ENCODE results near the gene ST3GAL2. TPM values are rescaled to one million over a fixed set of nuclear protein-coding genes. Genes with fewer than 3 reads are reported as not detected.

The ST3GAL2 gene
- total and polyA plus RNA-seq, 2 donors (not counting 1 experiment from before 2014, with no cell fraction given) = 18.2 to 71.3 TPM

- ATAC-seq (ENCODE audit: low read depth) (no peak), DNase-seq (no peak)
- Mint-ChIP-seq H3K9me3 (ENCODE audit: insufficient read depth) (no peaks in the 10 kb centered on the region), H3K4me1 (peaks cover 45% of the 10 kb centered on the region), H3K27me3 (no peaks in the 10 kb centered on the region), H3K4me3 (peak overlapping the region; percentile 20), H3K27ac (peak overlapping the region; percentile 8)
- ChIA-PET POLR2A (interaction anchor here (0.6 to 1.7 kb wide), 6 partner anchors 14 to 35 kb away, joined by 3 to 12 read pairs (median 6); partner anchors contain the start of gene ST3GAL2), CTCF (interaction anchor here (0.8 to 1.4 kb wide), 5 partner anchors 9 to 35 kb away, joined by 3 to 5 read pairs (median 4); partner anchors contain the start of gene ST3GAL2)
- TF ChIP-seq EZH2 (IDR thresholded peaks at IDR 0.05; ENCODE audit: borderline replicate concordance, insufficient read depth, low read depth, low read length, poor library complexity, severe bottlenecking) = no peak
- TF ChIP-seq, protein P1, sequence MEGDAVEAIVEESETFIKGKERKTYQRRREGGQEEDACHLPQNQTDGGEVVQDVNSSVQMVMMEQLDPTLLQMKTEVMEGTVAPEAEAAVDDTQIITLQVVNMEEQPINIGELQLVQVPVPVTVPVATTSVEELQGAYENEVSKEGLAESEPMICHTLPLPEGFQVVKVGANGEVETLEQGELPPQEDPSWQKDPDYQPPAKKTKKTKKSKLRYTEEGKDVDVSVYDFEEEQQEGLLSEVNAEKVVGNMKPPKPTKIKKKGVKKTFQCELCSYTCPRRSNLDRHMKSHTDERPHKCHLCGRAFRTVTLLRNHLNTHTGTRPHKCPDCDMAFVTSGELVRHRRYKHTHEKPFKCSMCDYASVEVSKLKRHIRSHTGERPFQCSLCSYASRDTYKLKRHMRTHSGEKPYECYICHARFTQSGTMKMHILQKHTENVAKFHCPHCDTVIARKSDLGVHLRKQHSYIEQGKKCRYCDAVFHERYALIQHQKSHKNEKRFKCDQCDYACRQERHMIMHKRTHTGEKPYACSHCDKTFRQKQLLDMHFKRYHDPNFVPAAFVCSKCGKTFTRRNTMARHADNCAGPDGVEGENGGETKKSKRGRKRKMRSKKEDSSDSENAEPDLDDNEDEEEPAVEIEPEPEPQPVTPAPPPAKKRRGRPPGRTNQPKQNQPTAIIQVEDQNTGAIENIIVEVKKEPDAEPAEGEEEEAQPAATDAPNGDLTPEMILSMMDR (IDR thresholded peaks at IDR 0.05) = no peak
- H3K4me3 ChIP-seq (ENCODE audit: control extremely low read depth in 1 of 5, extremely low read depth in 1 of 5, insufficient read depth in 1 of 5, low read depth in 2 of 5, low read length in 4 of 5) = no peak overlapping the region
- peaks cover 39 to 52% of the 10 kb centered on the region in 2 donors for H3K4me1 ChIP-seq (ENCODE audit: control insufficient read depth in 2 of 2, insufficient read depth in 2 of 2, low read length in 2 of 2)
- peaks cover 0 to 2% (median 0%) of the 10 kb centered on the region in 4 experiments for H3K27me3 ChIP-seq (replicated peaks in 1 of 4; ENCODE audit: control extremely low read depth in 1 of 4, control insufficient read depth in 3 of 4, insufficient read depth in 4 of 4, low read length in 3 of 4)
- no peak overlapping the region for H3K4me2 ChIP-seq (replicated peaks; ENCODE audit: low read depth, low read length, poor library complexity, severe bottlenecking)
- no peak overlapping the region for H3K9ac ChIP-seq (ENCODE audit: low read length)
- H3K27ac ChIP-seq (ENCODE audit: low read length in 2 of 2) = no peak overlapping the region
- no peaks in the 10 kb centered on the region for H3K9me3 ChIP-seq (ENCODE audit: control extremely low read depth in 1 of 3, control insufficient read depth in 2 of 3, insufficient read depth in 1 of 3, low read length in 2 of 3)
- 100% methylated on average over 2 of the region's 11 CpGs for WGBS (ENCODE audit: insufficient coverage)
- peaks cover 79% of the 10 kb centered on the region for H3K79me2 ChIP-seq (ENCODE audit: control insufficient read depth, insufficient read depth, low read length)
- H4K20me1 ChIP-seq (ENCODE audit: control insufficient read depth, insufficient read depth, low read length, poor library complexity, severe bottlenecking) = peaks cover 94% of the 10 kb centered on the region
- intact Hi-C loops (cut with micrococcal nuclease) = no loop called here
- H2AFZ ChIP-seq (ENCODE audit: insufficient read depth, low read depth, low read length, poor library complexity, severe bottlenecking) = no peak overlapping the region
- H3K36me3 ChIP-seq (replicated peaks in 1 of 2; ENCODE audit: control extremely low read depth in 1 of 2, control insufficient read depth in 1 of 2, extremely low read depth in 1 of 2, insufficient read depth in 2 of 2, low read length in 1 of 2) = peaks cover 0 to 21% of the 10 kb centered on the region in 2 experiments
Measured at GRCh38 chr16:70402916-70403659, 35.8 kb downstream of the ST3GAL2 start.

- H3K79me2 ChIP-seq (ENCODE audit: control insufficient read depth, insufficient read depth, low read length) = peaks cover 59% of the 10 kb centered on the region
Measured at GRCh38 chr16:70399951-70400350, 38.9 kb downstream of the ST3GAL2 start.

More at GRCh38 chr16:70399951-70400350, 38.9 kb downstream of the ST3GAL2 start:
- no peaks in the 10 kb centered on the region for H3K9me3 ChIP-seq (ENCODE audit: control extremely low read depth in 1 of 3, control insufficient read depth in 2 of 3, insufficient read depth in 1 of 3, low read length in 2 of 3)
- H3K4me3 ChIP-seq (ENCODE audit: control extremely low read depth in 1 of 5, extremely low read depth in 1 of 5, insufficient read depth in 1 of 5, low read depth in 2 of 5, low read length in 4 of 5) = no peak overlapping the region
- no peak overlapping the region for H3K27ac ChIP-seq (ENCODE audit: low read length in 2 of 2)
- ATAC-seq (ENCODE audit: low read depth) = no peak
- WGBS (ENCODE audit: insufficient coverage) = 99% methylated on average over 9 of the region's 10 CpGs
- no peaks in the 10 kb centered on the region for H3K27me3 Mint-ChIP-seq
- peaks cover 15 to 26% of the 10 kb centered on the region in 2 donors for H3K4me1 ChIP-seq (ENCODE audit: control insufficient read depth in 2 of 2, insufficient read depth in 2 of 2, low read length in 2 of 2)
- H3K27me3 ChIP-seq (replicated peaks in 1 of 4; ENCODE audit: control extremely low read depth in 1 of 4, control insufficient read depth in 3 of 4, insufficient read depth in 4 of 4, low read length in 3 of 4) = peaks cover 0 to 2% (median 0%) of the 10 kb centered on the region in 4 experiments
- POLR2A ChIA-PET = interaction anchor here (0.6 kb wide), 1 partner anchor 14 kb away, joined by 9 read pairs; no protein-coding TSS in a partner anchor
- peaks cover 0 to 27% of the 10 kb centered on the region in 2 experiments for H3K36me3 ChIP-seq (replicated peaks in 1 of 2; ENCODE audit: control extremely low read depth in 1 of 2, control insufficient read depth in 1 of 2, extremely low read depth in 1 of 2, insufficient read depth in 2 of 2, low read length in 1 of 2)
- TF ChIP-seq, protein P1 (IDR thresholded peaks at IDR 0.05) = no peak
- TF ChIP-seq EZH2 (IDR thresholded peaks at IDR 0.05; ENCODE audit: borderline replicate concordance, insufficient read depth, low read depth, low read length, poor library complexity, severe bottlenecking) = no peak
- peak; percentile 3 for DNase-seq
- H3K4me3 Mint-ChIP-seq = no peak overlapping the region
- peaks cover 24% of the 10 kb centered on the region for H3K4me1 Mint-ChIP-seq
- intact Hi-C loops (cut with micrococcal nuclease) = loop anchor here (5.0 kb wide), 1 partner anchor 72 kb away; no protein-coding TSS in a partner anchor
- H3K4me2 ChIP-seq (replicated peaks; ENCODE audit: low read depth, low read length, poor library complexity, severe bottlenecking) = no peak overlapping the region
- no peak overlapping the region for H3K9ac ChIP-seq (ENCODE audit: low read length)
- no peak overlapping the region for H2AFZ ChIP-seq (ENCODE audit: insufficient read depth, low read depth, low read length, poor library complexity, severe bottlenecking)
- no peaks in the 10 kb centered on the region for H3K9me3 Mint-ChIP-seq (ENCODE audit: insufficient read depth)
- peaks cover 72% of the 10 kb centered on the region for H4K20me1 ChIP-seq (ENCODE audit: control insufficient read depth, insufficient read depth, low read length, poor library complexity, severe bottlenecking)
- H3K27ac Mint-ChIP-seq = no peak overlapping the region
- CTCF ChIA-PET = interaction anchor here (0.9 kb wide), 1 partner anchor 13 kb away, joined by 3 read pairs; no protein-coding TSS in a partner anchor

Measured in B cell (primary cell).